CD4-positive, CD25-positive, alpha-beta regulatory T cell (primary cell): ENCODE results near the gene NEGR1. TPM values are rescaled to one million over a fixed set of nuclear protein-coding genes. Genes with fewer than 3 reads are reported as not detected.

Source experiments
- ATAC-seq, 2 donors: fragments of 150-1000 bp; cut with Tn5 transposase; one replicate each; pipeline ENCODE4 v1.10.0; 2021; ENCODE audit warnings: low read depth in 2 of 2, moderate number of reproducible peaks in 2 of 2, moderate library complexity in 1 of 2
- DNase-seq, 3 donors: peaks; one replicate each; pipeline versions ENCODE4 v3.0.0 to v3.0.0-alpha.2; 2012 to 2022; ENCODE audit warnings: mixed read lengths in 1 of 3
- H3K27ac ChIP-seq: one replicate; pipeline ENCODE4 v1.7.0; 2013; ENCODE audit warnings: mild to moderate bottlenecking, low read length; ENCODE audit not compliant: insufficient read depth, poor library complexity, severe bottlenecking
- H3K27me3 ChIP-seq: one replicate; pipeline ENCODE4 v1.7.0; 2013; ENCODE audit warnings: low read length; ENCODE audit not compliant: control insufficient read depth, insufficient read depth
- H3K36me3 ChIP-seq: one replicate; pipeline ENCODE4 v1.7.0; 2013; ENCODE audit warnings: mild to moderate bottlenecking, low read length, moderate library complexity; ENCODE audit not compliant: control insufficient read depth, insufficient read depth
- H3K4me1 ChIP-seq: 2 replicates; pipeline ENCODE4 v1.7.0; 2013; ENCODE audit warnings: mild to moderate bottlenecking, low read length; ENCODE audit not compliant: insufficient read depth, control insufficient read depth, poor library complexity, severe bottlenecking
- H3K4me3 ChIP-seq: one replicate; pipeline ENCODE4 v1.7.0; 2013; ENCODE audit warnings: low read depth, mild to moderate bottlenecking, low read length, moderate library complexity
- H3K9me3 ChIP-seq, 2 experiments: 1 replicate in 1 of 2; 2 replicates in 1 of 2; pipeline ENCODE4 v1.7.0; 2013; ENCODE audit warnings: low read length in 2 of 2, mild to moderate bottlenecking in 1 of 2, moderate library complexity in 1 of 2; ENCODE audit not compliant: control insufficient read depth in 2 of 2
- H3K27ac Mint-ChIP-seq, 3 donors: one replicate each; pipeline ENCODE4 v1.8.0; 2020 to 2022; ENCODE audit warnings: mild to moderate bottlenecking in 3 of 3, mixed read lengths in 3 of 3, moderate library complexity in 2 of 3
- H3K27me3 Mint-ChIP-seq: one replicate; pipeline ENCODE4 v1.8.0; 2022; ENCODE audit warnings: mild to moderate bottlenecking, mixed read lengths
- H3K36me3 Mint-ChIP-seq: one replicate; pipeline ENCODE4 v1.8.0; 2020; ENCODE audit warnings: mixed read lengths
- H3K4me1 Mint-ChIP-seq, 4 donors: one replicate each; pipeline ENCODE4 v1.8.0; 2020 to 2022; ENCODE audit warnings: mixed read lengths in 4 of 4, mild to moderate bottlenecking in 1 of 4
- H3K4me3 Mint-ChIP-seq, 4 donors: one replicate each; pipeline ENCODE4 v1.8.0; 2020 to 2022; ENCODE audit warnings: mild to moderate bottlenecking in 4 of 4, mixed read lengths in 4 of 4, moderate library complexity in 3 of 4
- H3K9me3 Mint-ChIP-seq, 7 donors: one replicate each; pipeline ENCODE4 v1.8.0; 2020 to 2022; ENCODE audit warnings: mixed read lengths in 7 of 7, mild to moderate bottlenecking in 3 of 7, moderate library complexity in 2 of 7
- polyA plus RNA-seq, 4 donors: library from polyadenylated mRNA; unstranded; fragments of 300-500 nt; fragmentation: Illumina TruSeq; gene quantifications; one replicate each; pipeline ENCODE4 v1.2.3, GENCODE V29; 2021
- total RNA-seq: library from RNA; stranded (reverse); gene quantifications from one replicate; pipeline ENCODE4 v1.2.3, GENCODE V29; 2022

The NEGR1 gene
- total and polyA plus RNA-seq, 5 donors from 2014 or later: not detected

DNA sequence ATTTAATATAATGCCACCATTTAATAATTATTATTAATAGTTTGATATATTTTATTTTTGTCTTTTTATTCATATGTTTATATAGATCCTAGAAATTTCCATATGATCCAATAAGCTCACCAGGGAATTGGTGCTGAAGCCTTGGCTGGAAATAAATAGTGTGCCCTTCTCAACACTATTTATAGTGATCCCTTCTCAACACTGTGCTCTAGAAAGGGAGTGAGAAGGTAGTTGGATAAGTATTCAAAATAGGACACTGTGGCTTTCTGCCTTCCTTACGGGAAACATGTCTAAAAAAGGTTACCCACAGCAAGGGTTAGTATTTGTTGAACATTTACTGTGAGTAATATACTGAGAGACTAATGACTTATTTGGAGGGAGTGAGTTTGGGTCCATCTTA lies 496.1 kb downstream of the NEGR1 start:
- no peaks in the 10 kb centered on the region for H3K27me3 Mint-ChIP-seq
- ATAC-seq: no peak
- H3K36me3 ChIP-seq: no peaks in the 10 kb centered on the region

DNA sequence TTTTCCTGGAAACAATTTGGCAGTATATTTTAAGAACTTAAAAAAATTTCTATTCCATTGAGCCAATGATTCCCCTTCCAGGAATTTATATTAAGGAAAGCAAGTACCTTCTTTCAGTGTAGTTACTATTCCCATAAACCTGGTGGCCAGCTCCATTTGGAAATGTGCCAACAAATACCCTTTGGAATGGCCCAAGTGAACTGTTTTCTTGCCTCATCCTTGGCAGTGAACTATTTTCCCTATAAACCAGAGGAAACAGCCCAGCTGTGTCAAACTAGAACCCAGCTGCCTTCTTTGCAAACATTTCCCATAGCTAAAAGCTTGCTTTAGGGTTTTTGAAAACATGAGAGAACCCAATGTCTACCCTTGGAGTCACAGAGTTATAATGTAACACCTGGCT lies 496.9 kb downstream of the NEGR1 start:
- no peaks in the 10 kb centered on the region for H3K27me3 ChIP-seq
- no peak overlapping the region for H3K4me3 Mint-ChIP-seq
- no peaks in the 10 kb centered on the region for H3K36me3 ChIP-seq
- no peaks in the 10 kb centered on the region for H3K36me3 Mint-ChIP-seq
- peaks cover 0 to 4% (median 0%) of the 10 kb centered on the region in 4 donors for H3K4me1 Mint-ChIP-seq
- no peak overlapping the region for H3K27ac ChIP-seq
- no peak for ATAC-seq
- H3K9me3 ChIP-seq: peaks cover 3 to 4% of the 10 kb centered on the region in 2 experiments
- DNase-seq: no peak
- H3K27ac Mint-ChIP-seq: no peak overlapping the region
- peaks cover 0 to 7% (median 2%) of the 10 kb centered on the region in 7 donors for H3K9me3 Mint-ChIP-seq
- no peak overlapping the region for H3K4me3 ChIP-seq
- no peaks in the 10 kb centered on the region for H3K4me1 ChIP-seq
- H3K27me3 Mint-ChIP-seq: no peaks in the 10 kb centered on the region

More for the DNA sequence above, 496.1 kb downstream of the NEGR1 start:
- Mint-ChIP-seq H3K9me3 (peaks cover 0 to 7% (median 3%) of the 10 kb centered on the region in 7 donors), H3K4me1 (no peaks in the 10 kb centered on the region), H3K4me3 (no peak overlapping the region), H3K27ac (no peak overlapping the region), H3K36me3 (no peaks in the 10 kb centered on the region)
- Histone ChIP-seq H3K27ac (no peak overlapping the region), H3K4me3 (no peak overlapping the region), H3K9me3 (peaks cover 2% of the 10 kb centered on the region in 2 experiments), H3K27me3 (no peaks in the 10 kb centered on the region), H3K4me1 (no peaks in the 10 kb centered on the region)
- DNase-seq: no peak

DNA sequence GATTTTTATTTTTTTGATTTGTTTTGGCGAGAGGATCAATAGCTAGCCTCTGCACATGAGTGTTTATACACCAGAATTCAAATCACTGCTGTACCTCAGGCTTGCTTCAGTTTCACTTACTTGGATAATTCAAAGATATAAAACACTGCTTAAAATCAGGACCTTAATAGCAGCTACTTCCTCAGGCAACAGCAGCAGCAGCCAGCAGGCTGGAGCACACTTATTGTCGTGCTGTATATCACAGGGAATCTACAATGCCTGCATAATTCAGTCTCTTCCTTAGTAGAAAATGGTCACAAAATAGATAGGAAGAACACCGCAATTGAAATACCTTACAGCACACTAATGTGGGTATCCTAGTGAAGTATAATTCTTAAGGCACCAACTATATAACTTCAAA lies 497.3 kb downstream of the NEGR1 start:
- H3K36me3 ChIP-seq: no peaks in the 10 kb centered on the region
- H3K4me1 Mint-ChIP-seq: peaks cover 0 to 6% (median 0%) of the 10 kb centered on the region in 4 donors
- no peaks in the 10 kb centered on the region for H3K4me1 ChIP-seq
- H3K9me3 ChIP-seq: peaks cover 3 to 4% of the 10 kb centered on the region in 2 experiments
- H3K27ac Mint-ChIP-seq: no peak overlapping the region
- peaks cover 0 to 7% (median 3%) of the 10 kb centered on the region in 7 donors for H3K9me3 Mint-ChIP-seq
- H3K27me3 Mint-ChIP-seq: no peaks in the 10 kb centered on the region
- H3K4me3 ChIP-seq: no peak overlapping the region
- DNase-seq: no peak
- no peak overlapping the region for H3K4me3 Mint-ChIP-seq
- no peak for ATAC-seq
- no peaks in the 10 kb centered on the region for H3K27me3 ChIP-seq
- H3K27ac ChIP-seq: no peak overlapping the region
- no peaks in the 10 kb centered on the region for H3K36me3 Mint-ChIP-seq

- no peak for ATAC-seq
- Histone ChIP-seq H3K4me1 (no peaks in the 10 kb centered on the region), H3K36me3 (no peaks in the 10 kb centered on the region), H3K4me3 (no peak overlapping the region), H3K27me3 (no peaks in the 10 kb centered on the region), H3K27ac (no peak overlapping the region), H3K9me3 (peaks cover 3 to 4% of the 10 kb centered on the region in 2 experiments)
- H3K27ac Mint-ChIP-seq: no peak overlapping the region
- H3K4me3 Mint-ChIP-seq: no peak overlapping the region
- peaks cover 0 to 6% (median 0%) of the 10 kb centered on the region in 4 donors for H3K4me1 Mint-ChIP-seq
- H3K9me3 Mint-ChIP-seq: peaks cover 0 to 7% (median 3%) of the 10 kb centered on the region in 7 donors
- H3K27me3 Mint-ChIP-seq: no peaks in the 10 kb centered on the region
- no peak for DNase-seq
- H3K36me3 Mint-ChIP-seq: no peaks in the 10 kb centered on the region
Observed at GRCh38 chr1:71784241-71784640, 498.1 kb downstream of the NEGR1 start.

GRCh38 chr1:71783071-71783470 lies 499.3 kb downstream of the NEGR1 start:
- no peak for ATAC-seq
- no peaks in the 10 kb centered on the region for H3K27me3 Mint-ChIP-seq

DNA sequence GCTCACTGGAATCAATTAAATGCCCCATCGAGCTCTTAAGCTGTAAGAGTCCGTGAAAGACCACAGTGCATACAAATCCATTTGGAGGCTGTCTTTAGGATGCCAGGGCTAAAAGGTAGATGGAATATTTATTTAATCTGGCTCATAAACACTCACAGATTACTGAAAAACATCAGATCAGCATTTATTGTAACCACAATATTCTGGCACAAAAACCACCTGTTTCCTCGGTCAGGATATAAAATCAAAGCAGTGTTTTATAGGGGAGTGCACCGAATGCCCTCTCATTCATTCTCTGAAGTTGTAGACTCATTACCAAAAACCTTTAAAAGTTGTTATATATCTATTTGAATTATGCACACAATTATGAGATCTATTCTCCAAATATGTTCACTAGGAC lies 500.9 kb downstream of the NEGR1 start:
- H3K27me3 Mint-ChIP-seq: no peaks in the 10 kb centered on the region
- H3K9me3 Mint-ChIP-seq: peaks cover 0 to 8% (median 0%) of the 10 kb centered on the region in 7 donors
- no peak overlapping the region for H3K27ac ChIP-seq
- H3K27ac Mint-ChIP-seq: no peak overlapping the region
- no peaks in the 10 kb centered on the region for H3K27me3 ChIP-seq
- no peaks in the 10 kb centered on the region for H3K4me1 ChIP-seq
- H3K4me3 Mint-ChIP-seq: no peak overlapping the region
- no peaks in the 10 kb centered on the region for H3K36me3 Mint-ChIP-seq
- no peaks in the 10 kb centered on the region for H3K36me3 ChIP-seq
- H3K4me3 ChIP-seq: no peak overlapping the region
- peaks cover 3 to 4% of the 10 kb centered on the region in 2 experiments for H3K9me3 ChIP-seq
- no peak for DNase-seq
- no peak for ATAC-seq
- H3K4me1 Mint-ChIP-seq: peaks cover 0 to 6% (median 0%) of the 10 kb centered on the region in 4 donors

More at GRCh38 chr1:71783071-71783470, 499.3 kb downstream of the NEGR1 start:
- H3K4me3 Mint-ChIP-seq: no peak overlapping the region
- DNase-seq: no peak
- H3K9me3 ChIP-seq: peaks cover 3 to 4% of the 10 kb centered on the region in 2 experiments
- H3K4me3 ChIP-seq: no peak overlapping the region
- peaks cover 0 to 7% (median 3%) of the 10 kb centered on the region in 7 donors for H3K9me3 Mint-ChIP-seq
- H3K4me1 ChIP-seq: no peaks in the 10 kb centered on the region
- H3K27me3 ChIP-seq: no peaks in the 10 kb centered on the region
- H3K27ac ChIP-seq: no peak overlapping the region
- no peaks in the 10 kb centered on the region for H3K36me3 ChIP-seq
- H3K27ac Mint-ChIP-seq: no peak overlapping the region
- H3K36me3 Mint-ChIP-seq: no peaks in the 10 kb centered on the region
- H3K4me1 Mint-ChIP-seq: peaks cover 0 to 6% (median 0%) of the 10 kb centered on the region in 4 donors

DNA sequence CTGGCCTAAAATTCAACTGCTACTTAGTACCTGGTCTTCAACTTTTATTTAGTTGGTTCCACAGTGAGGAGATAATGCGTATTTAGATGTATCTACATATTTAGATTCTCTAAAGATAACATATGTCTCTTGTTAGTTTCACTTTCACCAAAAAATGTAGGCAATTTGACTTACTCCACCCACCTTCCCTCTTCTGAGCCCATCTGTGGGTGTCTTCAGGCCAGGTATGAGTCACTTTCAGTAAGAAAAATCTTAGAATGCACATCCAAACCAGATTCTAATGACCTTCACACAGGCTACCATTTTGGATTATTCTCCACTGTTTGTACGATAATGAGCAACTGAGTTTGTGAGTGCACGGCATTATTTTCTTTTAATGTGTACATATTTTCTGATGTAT lies 501.7 kb downstream of the NEGR1 start:
- H3K27me3 Mint-ChIP-seq: no peaks in the 10 kb centered on the region
- peaks cover 0 to 6% (median 0%) of the 10 kb centered on the region in 4 donors for H3K4me1 Mint-ChIP-seq
- no peak overlapping the region for H3K27ac ChIP-seq
- no peak overlapping the region for H3K4me3 Mint-ChIP-seq
- DNase-seq (peak in 1 of 3 donors; percentile 7), ATAC-seq (no peak)
- H3K4me1 ChIP-seq: no peaks in the 10 kb centered on the region
- no peak overlapping the region for H3K27ac Mint-ChIP-seq
- no peaks in the 10 kb centered on the region for H3K36me3 Mint-ChIP-seq
- peaks cover 0 to 9% (median 0%) of the 10 kb centered on the region in 7 donors for H3K9me3 Mint-ChIP-seq
- no peaks in the 10 kb centered on the region for H3K36me3 ChIP-seq
- no peak overlapping the region for H3K4me3 ChIP-seq
- no peaks in the 10 kb centered on the region for H3K27me3 ChIP-seq
- peaks cover 3 to 4% of the 10 kb centered on the region in 2 experiments for H3K9me3 ChIP-seq

- Histone ChIP-seq H3K27me3 (no peaks in the 10 kb centered on the region), H3K36me3 (no peaks in the 10 kb centered on the region), H3K9me3 (peaks cover 3 to 4% of the 10 kb centered on the region in 2 experiments), H3K27ac (no peak overlapping the region), H3K4me3 (no peak overlapping the region), H3K4me1 (no peaks in the 10 kb centered on the region)
- ATAC-seq: no peak
- H3K27me3 Mint-ChIP-seq: no peaks in the 10 kb centered on the region
- H3K36me3 Mint-ChIP-seq: no peaks in the 10 kb centered on the region
- H3K4me1 Mint-ChIP-seq: peaks cover 0 to 10% (median 0%) of the 10 kb centered on the region in 4 donors
- no peak for DNase-seq
- peaks cover 0 to 11% (median 3%) of the 10 kb centered on the region in 7 donors for H3K9me3 Mint-ChIP-seq
- H3K27ac Mint-ChIP-seq: no peak overlapping the region
- no peak overlapping the region for H3K4me3 Mint-ChIP-seq
Observed at GRCh38 chr1:71778940-71779339, 503.4 kb downstream of the NEGR1 start.
